HK-2 (cell line): Measurements from ENCODE around the gene SRRM1.
A peak's percentile ranks its signal among the peaks of the same experiment; 100 is the strongest.
"Not testable (repeated sequence)": the region's sequence is repeated elsewhere in the genome, so short reads cannot be mapped to it uniquely, and the experiment has no call there.

ENCODE experiments used
- DNase-seq: peaks from one replicate; pipeline ENCODE4 v3.0.0-alpha.2; 2018; ENCODE audit not compliant: unreplicated experiment

Gene SRRM1

DNA sequence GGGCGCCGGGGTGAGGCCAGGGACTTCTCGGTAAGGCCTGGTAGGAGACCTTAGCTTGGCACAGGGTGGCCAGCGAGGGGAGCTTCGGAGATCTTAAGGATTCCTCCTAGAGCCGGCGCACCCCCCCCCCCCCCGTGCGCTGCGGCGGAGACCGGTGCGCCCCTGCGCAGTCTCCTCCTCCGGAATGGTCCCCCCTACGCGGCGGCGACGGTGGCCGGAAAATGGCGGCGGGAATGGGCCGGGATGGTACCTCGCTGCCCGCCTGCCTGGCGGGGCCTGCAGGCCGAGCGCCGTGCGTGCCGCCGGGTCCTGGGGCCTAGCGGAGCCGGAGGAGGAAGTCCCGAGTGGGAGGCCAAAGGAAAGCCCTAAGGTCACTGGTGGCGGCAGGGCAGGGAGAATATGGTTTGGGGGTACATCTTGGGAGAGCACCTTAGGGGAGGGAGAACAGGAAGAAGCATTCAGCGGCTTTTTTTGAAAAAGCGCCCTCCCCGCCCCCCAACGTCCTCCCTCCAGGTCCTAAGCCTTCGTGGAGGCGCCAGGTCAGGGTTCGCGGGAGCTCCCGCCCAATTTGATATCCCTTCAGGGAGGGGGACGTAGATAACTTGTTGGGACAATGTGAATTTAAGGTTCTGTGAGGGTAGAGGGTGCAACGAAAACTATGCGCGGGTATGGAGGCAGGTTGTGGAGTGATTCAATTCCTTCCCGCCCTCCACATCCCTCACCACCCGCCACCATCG is 429 bp downstream of the SRRM1 start:
- DNase-seq = peak; percentile 24

DNA sequence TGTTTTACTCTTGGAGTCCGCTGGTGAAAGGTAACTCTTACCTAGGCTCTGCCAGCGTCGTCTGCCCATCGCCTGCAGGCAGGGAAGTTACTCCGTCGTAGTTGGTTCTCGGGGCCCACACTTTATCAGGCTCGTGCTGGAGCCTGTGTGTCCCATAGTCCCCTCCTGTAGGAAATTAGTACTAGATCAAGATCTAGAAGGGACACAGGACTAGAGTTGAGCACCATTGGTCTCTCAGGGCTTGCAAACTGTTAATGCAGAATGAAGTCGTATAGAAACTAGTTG is 940 bp downstream of the SRRM1 start:
- DNase-seq = no peak

DNA sequence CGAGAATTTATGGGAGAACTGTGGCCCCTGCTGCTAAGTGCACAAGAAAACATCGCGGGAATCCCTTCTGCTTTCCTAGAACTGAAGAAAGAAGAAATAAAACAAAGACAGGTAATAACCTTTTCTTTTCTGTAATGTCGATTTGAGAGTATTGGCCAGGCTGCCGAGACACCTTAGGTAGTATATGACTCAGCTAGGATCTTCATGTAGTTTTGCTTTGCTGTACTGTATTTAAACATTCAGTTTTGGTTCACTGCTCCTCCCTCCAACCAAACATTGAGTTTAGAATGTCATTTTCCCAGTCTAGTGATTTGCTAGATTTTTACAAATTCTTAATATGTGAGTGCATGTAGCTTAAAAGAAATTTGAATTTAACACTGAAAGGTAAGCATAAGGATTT is 5.8 kb downstream of the SRRM1 start:
- DNase-seq = no peak

DNA sequence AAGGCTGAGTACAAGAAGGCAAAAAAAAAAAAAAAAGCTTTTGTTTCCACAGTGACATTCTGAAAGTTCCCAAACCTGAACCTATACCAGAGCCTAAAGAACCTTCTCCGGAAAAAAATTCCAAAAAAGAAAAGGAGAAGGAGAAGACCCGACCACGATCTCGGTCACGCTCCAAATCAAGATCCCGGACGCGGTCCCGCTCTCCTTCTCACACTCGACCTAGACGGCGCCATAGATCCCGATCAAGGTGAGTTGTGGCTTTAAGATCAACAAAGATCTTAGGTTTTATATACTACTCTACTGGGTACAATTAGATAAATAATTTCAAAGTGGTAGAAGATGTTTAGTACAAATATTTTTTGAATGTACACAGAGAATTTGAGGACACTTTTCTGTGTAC is 9.3 kb downstream of the SRRM1 start:
- no peak for DNase-seq

DNA sequence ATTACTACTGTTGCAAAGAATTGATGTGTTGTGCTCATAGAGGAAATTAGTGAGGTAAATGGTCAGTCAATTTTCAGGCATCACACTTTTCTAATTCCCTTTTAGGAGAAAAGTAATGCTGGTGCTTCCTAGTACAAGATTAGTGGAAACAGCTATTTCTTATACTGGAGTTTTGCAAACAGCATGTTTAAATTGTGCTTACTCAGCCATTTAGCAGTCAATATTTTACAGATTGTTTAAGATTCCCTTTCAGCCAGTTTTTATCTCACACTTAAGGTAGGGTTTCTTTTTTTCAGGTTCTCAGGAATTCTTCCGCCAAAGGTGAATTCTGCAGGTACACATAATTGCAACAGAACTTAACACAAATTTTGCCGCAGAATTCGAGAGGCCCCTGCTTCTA is 10.9 kb downstream of the SRRM1 start:
- DNase-seq = no peak

DNA sequence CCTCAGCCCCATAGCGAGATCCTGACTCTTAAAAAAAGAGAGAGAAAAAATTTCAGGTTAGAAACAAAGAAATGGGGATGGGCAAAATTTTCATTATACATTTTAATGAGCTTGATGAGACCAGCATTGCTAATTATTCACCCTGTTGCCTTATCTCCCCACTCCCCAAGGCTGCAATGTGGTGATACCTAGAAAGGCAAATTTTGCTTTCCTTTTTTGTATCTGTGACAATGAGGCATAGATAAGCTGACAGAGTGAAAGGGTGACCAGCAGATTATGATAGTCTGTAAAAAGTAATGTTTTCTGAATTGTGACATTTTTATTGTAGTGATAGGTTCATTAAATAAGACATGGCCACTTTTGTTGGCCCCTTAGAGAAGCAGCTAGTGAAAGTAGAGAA is 12.9 kb downstream of the SRRM1 start:
- no peak for DNase-seq

DNA sequence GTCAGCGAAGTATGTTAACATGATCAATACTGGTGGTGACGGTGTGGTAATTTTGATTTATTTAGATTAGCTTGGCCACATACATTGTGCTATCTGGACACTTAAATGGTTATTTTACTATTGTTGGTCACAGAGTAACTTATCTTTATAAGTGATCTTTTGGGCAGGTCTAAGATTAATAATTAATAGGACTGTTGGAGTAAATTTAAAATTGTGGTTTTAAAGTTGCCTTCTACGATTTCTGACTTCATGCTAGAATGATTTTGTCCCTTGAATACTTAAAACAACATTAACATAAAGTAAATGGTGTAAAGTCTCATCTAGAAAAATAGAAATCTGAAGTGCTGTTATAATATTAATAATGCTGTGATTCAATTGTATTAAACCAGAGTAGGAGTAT is 14.7 kb downstream of the SRRM1 start:
- no peak for DNase-seq

DNA sequence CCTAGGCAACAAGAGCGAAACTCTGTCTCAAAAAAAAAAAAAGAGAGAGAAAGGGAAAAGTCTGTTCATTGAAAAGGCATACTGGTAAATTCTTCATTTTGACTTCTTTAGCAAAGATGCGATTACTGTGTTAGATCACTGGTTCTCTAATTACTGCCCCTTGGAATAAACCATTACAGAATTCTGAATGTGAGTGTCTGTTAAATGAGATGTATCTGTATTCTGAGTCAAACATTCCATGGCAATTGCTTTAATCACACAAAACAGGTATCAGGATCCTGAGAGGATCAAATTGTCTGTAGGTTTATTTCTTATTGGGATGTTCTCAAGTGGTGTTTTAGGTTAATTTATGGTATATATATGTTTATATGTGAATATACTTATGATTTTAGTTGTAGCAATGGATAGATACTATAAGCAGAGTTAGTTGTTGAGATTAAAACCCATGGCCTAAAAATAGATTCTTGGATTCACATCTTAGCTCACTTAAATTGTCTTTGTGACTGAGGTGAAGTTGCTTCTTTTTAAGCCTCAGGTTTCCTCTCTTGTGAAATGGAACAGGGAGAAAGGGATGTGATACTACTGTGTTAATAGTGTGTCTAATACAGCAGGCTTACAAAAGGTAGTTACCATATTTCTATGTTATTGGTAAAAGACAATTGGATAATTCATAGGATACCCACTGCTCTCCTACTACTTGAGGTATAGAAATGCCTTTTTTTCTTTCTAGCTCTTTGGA is 16.2 kb downstream of the SRRM1 start:
- no peak for DNase-seq

DNA sequence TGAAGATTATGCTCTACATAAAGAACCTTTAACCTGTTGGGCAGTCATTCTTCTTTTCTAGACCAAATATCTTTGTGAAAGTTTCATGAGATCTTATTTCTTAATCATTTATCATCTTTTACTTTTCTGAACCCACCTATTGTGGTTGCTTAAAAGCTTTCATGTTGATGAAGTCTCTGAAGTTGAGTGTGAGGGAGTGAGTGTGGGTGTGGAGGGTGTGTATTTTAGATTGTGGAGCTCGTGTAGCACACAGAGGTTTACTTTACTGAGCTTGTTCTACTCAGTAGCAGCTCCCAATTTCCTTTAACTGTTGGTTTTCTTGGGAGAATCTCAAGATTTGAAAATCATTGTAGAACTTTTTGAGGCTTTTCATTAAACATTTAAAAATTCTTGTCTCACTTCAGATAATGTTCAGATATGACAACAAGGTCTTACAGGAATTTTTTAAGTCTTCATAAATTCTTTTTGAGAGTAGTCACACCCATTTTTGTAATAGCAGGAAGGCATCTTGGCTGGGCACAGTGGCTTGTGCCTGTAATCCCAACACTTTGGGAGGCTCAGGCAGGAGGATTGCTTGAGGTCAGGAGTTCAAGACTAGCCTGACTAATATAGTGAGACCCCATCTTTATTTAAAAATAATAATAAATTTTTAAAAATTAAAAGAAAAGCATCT is 17.0 kb downstream of the SRRM1 start:
- no peak for DNase-seq

DNA sequence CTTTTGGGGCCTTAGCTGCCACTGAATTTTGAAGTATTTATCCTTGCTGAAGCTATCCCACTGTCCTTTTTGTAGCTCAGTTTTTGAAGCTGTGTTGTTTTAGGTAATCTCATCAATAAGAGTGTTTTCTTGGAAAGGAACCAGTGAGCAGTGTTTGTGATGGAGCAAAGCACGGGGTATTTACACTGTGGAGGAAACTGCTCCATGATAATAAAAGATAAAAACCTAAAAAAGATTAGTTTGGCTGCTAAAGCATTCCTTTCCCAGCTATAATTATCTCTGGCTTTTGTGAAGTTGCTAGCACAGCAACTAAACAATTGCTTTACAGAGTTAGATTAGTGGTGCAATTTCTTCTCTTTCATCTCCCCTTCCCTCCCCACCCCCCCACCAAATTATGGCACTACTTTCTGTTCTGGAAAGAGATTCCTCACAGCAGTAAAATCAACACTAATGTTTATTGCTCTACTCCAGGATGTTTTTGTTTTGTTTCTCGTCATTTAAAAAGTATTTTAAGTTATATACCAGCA is 21.5 kb downstream of the SRRM1 start:
- DNase-seq = no peak

DNA sequence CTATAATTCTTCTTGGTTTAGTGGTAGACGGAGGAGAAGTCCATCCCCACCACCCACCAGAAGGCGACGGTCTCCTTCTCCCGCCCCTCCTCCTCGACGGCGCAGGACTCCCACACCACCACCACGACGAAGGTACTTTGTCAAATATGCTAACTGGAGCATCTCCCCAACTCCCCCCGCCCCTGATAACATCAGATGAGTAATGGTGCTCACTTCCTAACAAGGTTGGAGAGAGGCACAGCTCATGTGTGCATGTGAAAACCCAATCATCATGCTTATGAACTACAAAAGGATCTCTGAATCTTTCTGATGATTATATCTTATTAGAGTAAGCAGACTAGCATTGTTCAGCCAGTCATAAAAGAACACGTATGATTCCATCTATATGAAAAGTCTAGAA is 23.7 kb downstream of the SRRM1 start:
- DNase-seq = no peak

DNA sequence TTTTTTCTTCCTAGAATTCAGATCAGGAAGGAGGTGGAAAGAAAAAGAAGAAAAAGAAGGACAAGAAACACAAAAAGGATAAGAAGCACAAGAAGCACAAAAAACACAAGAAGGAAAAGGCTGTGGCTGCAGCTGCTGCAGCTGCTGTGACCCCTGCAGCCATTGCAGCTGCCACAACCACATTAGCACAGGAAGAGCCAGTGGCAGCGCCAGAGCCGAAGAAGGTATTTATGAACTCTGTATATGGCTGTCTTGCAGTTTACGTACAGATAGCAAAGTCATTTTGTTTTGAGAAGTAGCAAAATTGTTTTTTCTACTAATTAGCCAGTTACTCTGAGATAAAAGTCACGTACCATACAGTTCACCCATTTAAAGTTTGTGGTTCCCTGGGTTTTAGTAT is 28.3 kb downstream of the SRRM1 start:
- not testable (repeated sequence) for DNase-seq

DNA sequence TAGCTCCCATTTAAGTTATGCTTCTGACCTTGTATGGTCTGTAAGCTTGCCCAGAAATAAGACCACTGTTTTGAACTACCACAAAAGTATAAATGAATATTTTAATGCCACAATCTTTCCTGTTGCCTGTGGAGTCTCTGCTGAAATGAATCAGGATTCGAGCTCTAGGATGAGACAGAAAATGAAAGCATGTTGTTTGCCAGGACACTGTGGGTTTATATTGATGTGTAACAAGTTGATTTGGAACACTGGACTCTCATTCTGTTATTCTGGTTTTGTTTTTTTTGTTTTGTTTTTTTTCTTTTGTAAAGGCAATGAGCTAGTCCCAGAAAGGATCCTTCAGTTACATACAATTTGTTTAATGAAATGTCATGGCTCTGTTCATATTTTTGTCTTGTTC is 29.6 kb downstream of the SRRM1 start:
- not testable (repeated sequence) for DNase-seq

DNA sequence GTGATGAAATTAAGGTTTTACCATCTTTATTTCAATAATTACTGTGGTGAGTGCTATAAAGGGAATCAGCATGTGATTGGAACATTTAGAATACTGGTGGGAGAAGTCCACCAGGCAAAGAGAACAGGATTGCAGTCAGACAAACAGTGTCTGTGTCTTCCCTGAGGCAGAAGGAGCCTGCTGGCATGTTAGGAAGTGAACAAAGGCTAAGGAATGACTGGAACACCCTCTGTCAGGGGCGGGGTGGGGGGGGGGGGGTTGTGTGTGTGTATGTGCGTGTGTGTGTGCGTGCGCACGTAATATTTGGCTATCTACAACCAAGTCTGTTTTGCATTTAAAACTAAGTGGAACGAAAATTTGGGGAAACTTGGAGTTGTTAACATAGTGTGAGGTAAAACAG is 30.2 kb downstream of the SRRM1 start:
- no peak for DNase-seq

DNA sequence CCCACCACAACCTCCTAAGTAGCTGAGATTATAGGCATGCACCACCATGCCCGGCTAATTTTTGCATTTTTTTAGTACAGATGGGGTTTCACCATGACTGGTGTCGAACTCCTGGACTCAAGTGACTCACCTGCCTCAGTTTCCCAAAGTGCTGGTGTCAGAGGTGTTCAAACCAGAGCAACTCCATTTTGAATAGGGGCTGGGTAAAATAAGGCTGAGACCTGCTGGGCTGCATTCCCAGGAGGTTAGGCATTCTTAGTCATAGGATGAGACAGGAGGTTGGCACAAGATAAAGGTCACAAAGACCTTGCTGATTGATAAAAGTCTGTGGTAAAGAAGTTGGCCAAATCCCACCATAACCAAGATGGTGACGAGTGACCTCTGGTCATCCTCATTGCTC is 35.3 kb downstream of the SRRM1 start:
- DNase-seq = not testable (repeated sequence)

DNA sequence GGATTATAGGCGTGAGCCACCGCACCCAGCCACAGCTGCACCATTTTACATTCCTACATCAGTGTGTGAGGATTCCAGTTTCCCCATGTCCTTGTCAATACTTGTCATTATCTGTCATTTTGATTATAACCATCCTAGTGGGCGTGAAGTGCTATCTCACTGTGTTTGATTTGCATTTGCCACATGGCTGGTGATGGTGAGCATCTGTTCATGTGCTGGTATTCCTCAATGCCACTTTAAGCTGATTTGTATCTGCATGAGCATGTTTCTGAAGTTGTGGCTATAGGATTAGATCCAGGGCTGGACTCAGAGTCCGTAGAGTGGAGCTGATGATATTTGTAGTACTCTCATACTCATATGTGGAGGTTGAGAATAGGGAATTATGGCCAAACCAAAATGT is 36.6 kb downstream of the SRRM1 start:
- DNase-seq = no peak

DNA sequence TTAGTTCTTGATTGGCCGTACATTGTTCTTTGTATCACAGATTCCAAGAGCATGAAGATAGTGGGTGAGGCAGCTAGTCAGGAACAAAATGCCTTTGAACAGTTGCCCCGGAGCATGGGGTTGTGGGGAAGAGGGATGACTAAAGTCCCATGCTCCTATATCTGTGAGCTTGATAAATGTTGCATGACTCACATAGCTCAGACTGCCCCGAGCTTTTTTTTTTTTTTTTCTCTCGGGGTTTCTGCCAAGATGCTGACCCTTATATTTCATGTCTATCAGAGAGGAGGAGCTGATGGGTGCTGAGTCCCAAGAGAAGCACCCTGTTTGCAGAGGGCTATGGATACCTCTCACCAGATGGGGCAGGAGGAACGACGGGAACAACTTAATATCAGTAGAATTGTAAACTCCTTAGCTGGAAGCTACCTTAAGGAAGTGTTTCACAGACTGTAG is 40.6 kb downstream of the SRRM1 start:
- DNase-seq = peak; percentile 66

DNA sequence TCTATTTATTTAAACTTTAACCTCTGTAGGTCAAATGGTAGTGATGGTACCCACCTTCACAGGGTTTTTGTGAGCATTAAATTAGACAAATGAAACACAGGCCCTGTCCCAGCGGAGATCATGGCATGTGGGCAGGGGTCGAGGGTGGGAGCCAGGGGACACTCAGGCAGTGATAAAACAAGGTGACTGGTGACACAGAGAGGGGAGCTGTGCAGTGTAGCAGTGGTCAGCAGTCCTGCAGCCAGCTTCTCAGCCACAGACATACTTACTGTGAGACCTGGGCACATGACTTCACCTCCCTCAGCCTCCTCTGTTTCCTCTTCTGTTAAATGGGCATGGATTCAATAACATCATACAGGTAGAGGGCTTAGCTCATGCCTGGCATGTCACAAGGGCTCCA is 44.9 kb downstream of the SRRM1 start:
- no peak for DNase-seq

DNA sequence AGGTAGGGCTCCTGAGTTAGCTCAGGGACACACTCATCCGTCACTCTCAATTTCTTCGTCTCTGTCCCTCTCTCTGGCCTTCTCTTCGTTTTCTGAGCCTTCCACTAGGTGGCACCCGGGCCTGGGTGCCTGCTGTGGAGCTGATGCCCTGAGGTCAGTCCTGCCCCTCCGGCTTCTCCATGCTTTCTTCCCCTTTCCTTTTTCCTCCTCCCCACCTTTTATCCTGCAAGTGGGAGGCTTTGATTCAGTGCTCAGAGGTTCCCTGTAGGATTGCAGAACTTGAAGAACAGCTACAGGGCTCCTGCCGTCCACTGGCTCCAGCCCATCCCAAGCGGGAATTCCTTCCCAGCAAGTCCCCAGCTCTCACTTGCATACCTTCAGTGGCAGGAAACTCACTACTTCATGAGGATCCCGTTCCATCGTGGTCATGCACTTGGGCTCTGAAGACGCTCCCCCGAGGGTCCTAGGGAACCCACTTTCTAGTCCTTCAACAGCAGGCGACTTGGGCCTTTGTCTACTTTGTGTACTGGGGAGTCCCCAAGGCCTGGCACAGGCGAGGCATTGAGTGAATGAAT is 45.6 kb downstream of the SRRM1 start:
- DNase-seq = peak; percentile 73

DNA sequence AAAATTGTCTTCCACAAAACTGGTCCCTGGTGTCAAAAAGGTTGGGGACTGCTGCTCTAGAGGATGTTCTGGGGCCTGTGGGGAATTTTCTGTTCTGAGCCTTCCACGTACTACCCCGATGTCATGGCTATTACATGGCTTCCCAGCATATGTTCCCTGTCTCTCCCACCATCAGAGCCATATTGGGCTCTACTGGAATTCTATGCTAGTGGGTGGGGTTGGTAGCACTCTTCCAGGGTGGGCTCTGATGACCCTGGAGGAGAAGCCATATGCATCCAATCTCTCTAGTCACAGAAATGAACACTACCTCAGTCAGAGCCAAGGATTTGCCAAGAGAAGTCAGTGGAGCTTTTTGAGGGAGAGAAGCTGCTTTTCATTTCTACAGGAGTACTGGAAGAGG is 47.9 kb downstream of the SRRM1 start:
- no peak for DNase-seq

DNA sequence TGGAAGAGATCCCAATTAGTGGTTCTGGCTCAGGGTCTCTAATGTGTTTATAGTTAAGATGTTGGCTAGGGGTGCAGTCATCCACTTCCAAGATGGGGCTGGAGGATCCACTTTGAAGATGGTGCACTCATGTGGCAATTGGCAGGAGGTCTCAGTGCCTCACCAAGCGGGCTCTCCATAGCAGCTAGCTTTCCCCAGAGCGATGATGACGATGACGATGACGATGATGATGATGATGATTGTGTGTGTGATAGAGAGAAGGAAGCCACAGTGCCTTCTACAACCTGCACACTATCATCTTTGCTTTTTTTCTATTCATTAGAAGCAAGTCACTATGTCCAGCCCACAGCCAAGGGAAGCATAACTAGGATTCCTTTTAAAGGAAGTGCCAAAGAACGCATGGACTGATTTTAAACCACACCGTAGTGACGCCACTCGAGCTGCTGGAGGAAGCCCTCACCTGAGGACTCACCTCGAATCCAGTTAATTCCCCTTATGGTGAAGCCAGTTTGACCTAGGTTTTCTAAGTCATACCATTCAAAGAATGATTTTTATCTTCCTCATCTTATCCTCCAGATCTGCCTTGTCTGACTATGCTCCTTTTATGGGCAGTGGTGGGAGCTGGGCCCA is 49.4 kb downstream of the SRRM1 start:
- no peak for DNase-seq

DNA sequence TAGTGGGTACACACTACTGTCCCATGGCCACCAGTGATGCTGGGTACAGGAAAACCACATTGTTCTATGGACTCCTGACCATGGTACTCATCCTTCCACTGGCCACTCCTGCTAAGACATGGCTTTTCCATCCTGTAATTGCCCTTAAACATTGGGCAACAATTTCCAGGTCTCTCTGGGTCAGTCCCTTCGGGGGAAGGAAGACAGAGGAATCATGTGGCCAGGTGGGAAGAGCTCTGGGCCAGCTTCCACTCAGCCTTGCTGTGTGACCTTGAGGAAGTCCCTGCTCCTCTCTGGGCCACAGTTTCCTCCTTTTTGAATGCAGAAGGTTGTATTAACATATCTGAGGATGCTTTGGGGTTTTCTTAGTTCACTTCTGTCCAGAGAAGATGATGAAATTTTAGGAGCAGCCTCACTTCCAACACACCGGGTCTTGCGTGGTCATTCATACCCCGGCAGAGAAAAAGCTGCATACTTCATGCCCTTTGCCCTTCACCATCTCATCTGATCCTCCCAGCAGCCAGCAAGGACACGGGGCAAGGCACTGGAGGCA is 50.8 kb downstream of the SRRM1 start:
- no peak for DNase-seq
